K562 (cell line): ENCODE measurements around the gene VRK1. TPM values are rescaled to one million over a fixed set of nuclear protein-coding genes. Genes with fewer than 3 reads are reported as not detected.

Source experiments
- ATAC-seq: fragments of 200-7000 bp; cut with Tn5 transposase; 3 replicates; pipeline ENCODE4 v1.9.1; 2020; ENCODE audit warnings: moderate library complexity
- BruUV-seq: library from RNA; stranded (reverse); fragments of 400-500 nt; replicated peaks from 2 replicates; lab custom pipeline; 2021; lab: Mats Ljungman, UMichigan
- CTCF ChIA-PET: fragments of 300-600 bp; formaldehyde crosslinking; extraction: SDS; loops from one replicate; lab custom pipeline; 2021; ENCODE audit warnings: low intra/inter-chr PET ratio; lab: Yijun Ruan, JAX
- POLR2A ChIA-PET: fragments of 300-600, 350-650 bp; sonication (Branson Sonifier 250); formaldehyde crosslinking; extraction: SDS; loops from one replicate; lab custom pipeline; 2021; ENCODE audit warnings: antibody characterized with exemption, inconsistent platforms; lab: Yijun Ruan, JAX
- DNase-seq, 4 experiments: peaks; one replicate each; pipeline versions ENCODE4 v3.0.0 to v3.0.0-alpha.2; 2011 to 2018; ENCODE audit warnings: low spot score in 3 of 4, mixed read lengths in 3 of 4; ENCODE audit errors: extremely low read depth in 1 of 4
- FAIRE-seq: peaks from 2 replicates; lab custom pipeline; 2011; peaks lifted over from hg19 to GRCh38; lab: Jason Lieb, UNC
- H2AFZ ChIP-seq: 2 replicates; pipeline ENCODE4 v1.6.0; 2011; ENCODE audit warnings: low read depth, low read length, control low read depth, inconsistent platforms
- H3K27ac ChIP-seq: fragments of 200-600 bp; 3 replicates; pipeline ENCODE4 v1.8.0; 2011; ENCODE audit warnings: low read depth, mild to moderate bottlenecking, control low read depth, inconsistent platforms, low read length, moderate library complexity, mixed read lengths; ENCODE audit errors: extremely low read depth
- H3K27me3 ChIP-seq, 2 experiments: fragments of 300-600 bp in 1 of 2; 2 replicates in 1 of 2; 3 replicates in 1 of 2; pipeline versions ENCODE4 v1.6.0 to v1.8.0; 2011; ENCODE audit warnings: inconsistent platforms in 2 of 2, low read length in 2 of 2, mild to moderate bottlenecking in 1 of 2, mixed read lengths in 1 of 2, moderate library complexity in 1 of 2; ENCODE audit not compliant: control insufficient read depth in 2 of 2, insufficient read depth in 2 of 2
- H3K36me3 ChIP-seq: fragments of 300-600 bp; 3 replicates; pipeline ENCODE4 v1.8.0; 2011; ENCODE audit warnings: mild to moderate bottlenecking, low read length, inconsistent platforms; ENCODE audit not compliant: control insufficient read depth, insufficient read depth
- H3K4me1 ChIP-seq, 2 experiments: fragments of 200-600 bp in 1 of 2; replicated peaks in 1 of 2; 2 replicates in 1 of 2; 3 replicates in 1 of 2; pipeline versions ENCODE4 v1.5.1 to v1.8.0; 2011; ENCODE audit warnings: inconsistent platforms in 2 of 2, low read length in 2 of 2, mild to moderate bottlenecking in 1 of 2, mixed read lengths in 1 of 2, moderate library complexity in 1 of 2; ENCODE audit not compliant: control insufficient read depth in 2 of 2, insufficient read depth in 2 of 2
- H3K4me2 ChIP-seq: 2 replicates; pipeline ENCODE4 v1.6.1; 2011; ENCODE audit warnings: low read length, control low read depth, inconsistent platforms, mixed read lengths; ENCODE audit not compliant: insufficient read depth
- H3K4me3 ChIP-seq: fragments of 200-600 bp; sonication (generic), shearing (Covaris generic); 2 replicates; pipeline ENCODE4 v1.5.1; 2016; ENCODE audit warnings: control low read depth, inconsistent platforms
- H3K79me2 ChIP-seq: fragments of 200-600 bp; 3 replicates; pipeline ENCODE4 v1.8.0; 2011; ENCODE audit warnings: low read length, inconsistent platforms; ENCODE audit not compliant: control insufficient read depth, insufficient read depth
- H3K9ac ChIP-seq, 2 experiments: 2 replicates each; pipeline versions ENCODE4 v1.6.0 to v1.6.1; 2011; ENCODE audit warnings: low read depth in 2 of 2, low read length in 2 of 2, control low read depth in 1 of 2, inconsistent platforms in 1 of 2, mild to moderate bottlenecking in 1 of 2, mixed read lengths in 1 of 2; ENCODE audit not compliant: insufficient read depth in 1 of 2
- H3K9me1 ChIP-seq: one replicate; pipeline ENCODE4 v1.6.0; 2011; ENCODE audit warnings: inconsistent platforms, mild to moderate bottlenecking, low read length, moderate library complexity; ENCODE audit not compliant: control insufficient read depth, insufficient read depth
- H3K9me3 ChIP-seq: replicated peaks from 2 replicates; pipeline ENCODE4 v1.5.1; 2011; ENCODE audit warnings: low read depth, low read length, inconsistent platforms; ENCODE audit not compliant: control insufficient read depth, insufficient read depth
- H4K20me1 ChIP-seq: replicated peaks from 2 replicates; pipeline ENCODE4 v1.6.1; 2011; ENCODE audit warnings: low read length, inconsistent platforms, mixed read lengths; ENCODE audit not compliant: control insufficient read depth, insufficient read depth
- ESRRA ChIP-seq: fragments of 450-650 bp; IDR thresholded peaks from 2 replicates; pipeline ENCODE4 v1.6.1; 2014; ENCODE audit warnings: low read depth, mild to moderate bottlenecking, moderate library complexity, borderline replicate concordance
- EWSR1 ChIP-seq: fragments of 450-650 bp; IDR thresholded peaks from 2 replicates; pipeline ENCODE4 v1.6.1; 2018; ENCODE audit warnings: borderline replicate concordance, mild to moderate bottlenecking, low read depth, moderate library complexity; ENCODE audit not compliant: partially characterized antibody
- KDM1A ChIP-seq, 2 experiments: fragments of 450-650 bp; IDR thresholded peaks; 2 replicates each; pipeline ENCODE4 v1.6.1; 2016; ENCODE audit warnings: mild to moderate bottlenecking in 2 of 2
- POLR2AphosphoS5 ChIP-seq: IDR thresholded peaks from 2 replicates; pipeline ENCODE4 v1.6.1; 2011; ENCODE audit warnings: mild to moderate bottlenecking, low read depth, low read length, moderate library complexity; ENCODE audit not compliant: control insufficient read depth, insufficient read depth
- ZNF311 ChIP-seq: fragments of 250-450 bp; sonication (Bioruptor Pico); IDR thresholded peaks from 2 replicates; pipeline ENCODE4 v1.4.0; 2020; ENCODE audit warnings: mild to moderate bottlenecking, moderate library complexity
- ZNF507 ChIP-seq: conservative IDR thresholded peaks from 2 replicates; pipeline ENCODE4 v1.6.1; 2017; ENCODE audit warnings: missing genetic modification characterization, missing compliant biosample characterization
- WGBS: fragments of 100-300 bp; shearing (Covaris generic); methylation state at CpG from one replicate; pipeline ENCODE4 v1.1.6; 2016; ENCODE audit warnings: low coverage, mixed read lengths; ENCODE audit not compliant: insufficient coverage; ENCODE audit errors: missing lambda C conversion rate; 5-methylcytosine and 5-hydroxymethylcytosine counted together
- in situ Hi-C: fragments of 300-500 bp; cut with MboI; formaldehyde crosslinking; loops from 4 replicates; pipeline ENCODE4 v1.15.0; 2018; ENCODE audit warnings: inconsistent platforms, mixed read lengths
- intact Hi-C: fragments of 100-400 bp; cut with micrococcal nuclease; formaldehyde crosslinking; loops from 2 replicates; pipeline ENCODE4 v1.14.2; 2022
- polyA plus RNA-seq, 8 experiments: library from polyadenylated mRNA; depleted of rRNA in 4 of 8; stranded (reverse) in 5 of 8; unstranded in 3 of 8; fragments of >200 nt; fragmentation: Nextera tagmentation in 2 of 8; fragmentation: Illumina TruSeq in 1 of 8; extraction: Ambion mirVana in 2 of 8; extraction: Trizol in 1 of 8; gene quantifications; 2 replicates each; pipeline versions ENCODE4 v1.2.1 to v1.2.3, GENCODE V29; 2011 to 2014; ENCODE audit warnings: inconsistent platforms in 1 of 8, missing spikeins in 1 of 8
- total RNA-seq, 7 experiments: library from RNA; depleted of rRNA in 6 of 7; stranded (reverse); fragments of >200 nt in 6 of 7; fragmentation: Illumina TruSeq in 2 of 7; extraction: Trizol in 2 of 7; gene quantifications; 2 replicates each; pipeline versions ENCODE4 v1.2.1 to v1.2.3, GENCODE V29; 2011 to 2021; ENCODE audit warnings: low replicate concordance in 1 of 7

The VRK1 gene
- total and polyA plus RNA-seq, 9 of the 15 experiments (the other 6 are each of a cell fraction or from before 2014, with no cell fraction given), result 83.6 to 177 (median 116) TPM

DNA sequence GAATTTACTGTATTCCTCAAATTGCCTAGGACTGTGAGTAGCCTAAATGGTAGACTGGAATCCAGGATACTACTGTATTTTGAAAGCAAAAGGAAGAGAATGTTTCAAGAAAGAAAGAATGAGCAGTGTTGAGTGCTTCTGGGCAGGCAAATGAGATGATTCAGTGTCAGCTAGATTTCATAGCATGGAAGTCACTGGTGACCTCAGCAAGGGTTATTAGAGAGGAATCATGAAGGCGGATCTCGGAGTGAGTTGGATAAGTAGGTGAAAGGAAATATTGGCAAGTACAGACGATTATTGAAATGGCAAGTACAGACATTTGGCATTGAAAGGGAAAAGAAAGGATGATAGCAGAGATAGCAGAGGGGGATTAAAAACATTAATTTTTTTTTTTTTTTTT lies 27.1 kb downstream of the VRK1 start:
- TF ChIP-seq EWSR1 (no peak), KDM1A (IDR thresholded peaks at IDR 0.05) (no peak), POLR2AphosphoS5 (no peak)
- Histone ChIP-seq H4K20me1 (no peaks in the 10 kb centered on the region), H3K4me3 (no peak overlapping the region), H3K36me3 (peaks cover 36% of the 10 kb centered on the region), H3K79me2 (peaks cover 99% of the 10 kb centered on the region), H3K9ac (no peak overlapping the region), H3K27ac (peak overlapping the region; percentile 25; the same call in 1 of the 3 replicates), H3K27me3 (no peaks in the 10 kb centered on the region), H2AFZ (no peak overlapping the region), H3K9me3 (peaks cover 7% of the 10 kb centered on the region; the same call in 1 of the 2 replicates), H3K9me1 (no peaks in the 10 kb centered on the region), H3K4me1 (peaks cover 0 to 8% of the 10 kb centered on the region in 2 experiments; a peak in 2 of 5 replicates), H3K4me2 (no peak overlapping the region)
- CTCF ChIA-PET, result no interaction called here
- 93% methylated on average over 3 of the region's 3 CpGs for WGBS
- POLR2A ChIA-PET, result interaction anchor here (0.5 to 1.1 kb wide), 3 partner anchors 8 to 63 kb away, joined by 3 read pairs; no protein-coding TSS in a partner anchor
- intact Hi-C loops (no loop called here), in situ Hi-C loops (no loop called here)
- ATAC-seq (no peak), FAIRE-seq (no peak), DNase-seq (no peak)
- BruUV-seq, result no TSS peak

DNA sequence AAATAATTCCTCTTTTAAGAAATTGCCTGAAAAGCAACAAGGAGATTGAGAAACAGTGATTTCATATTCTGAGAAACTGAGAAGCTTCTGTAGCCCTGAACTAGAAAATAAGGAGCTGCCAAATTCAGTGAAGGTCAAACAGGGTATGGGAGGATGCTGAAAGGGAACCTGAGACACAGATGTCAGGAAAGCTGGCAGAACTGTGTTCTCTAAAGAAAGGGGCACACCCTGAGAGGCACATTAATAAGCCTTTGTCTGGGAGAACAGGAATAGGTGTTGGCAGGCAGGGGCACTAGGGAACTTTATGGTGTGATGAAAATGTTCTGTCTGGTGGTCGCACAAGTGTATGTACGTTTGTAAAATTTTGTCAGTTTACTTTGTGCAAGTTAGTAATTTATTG lies 29.6 kb downstream of the VRK1 start:
- in situ Hi-C loops (no loop called here), intact Hi-C loops (no loop called here)
- TF ChIP-seq ZNF311 (CRISPR knock-in tag) (no peak), ESRRA (peak; percentile 16; the same call in 1 of the 2 replicates), ZNF507 (tag) (no peak)
- Histone ChIP-seq H4K20me1 (no peaks in the 10 kb centered on the region), H3K4me2 (peak overlapping the region; percentile 26; the same call in 1 of the 2 replicates), H3K9me1 (no peaks in the 10 kb centered on the region), H3K4me3 (no peak overlapping the region), H3K79me2 (peaks cover 99% of the 10 kb centered on the region), H3K27ac (peak overlapping the region; percentile 56; the same call in 1 of the 3 replicates), H2AFZ (no peak overlapping the region), H3K9ac (no peak overlapping the region), H3K4me1 (peaks cover 3 to 15% of the 10 kb centered on the region in 2 experiments), H3K36me3 (peaks cover 35% of the 10 kb centered on the region), H3K9me3 (peaks cover 16% of the 10 kb centered on the region), H3K27me3 (no peaks in the 10 kb centered on the region)
- ATAC-seq (peak; percentile 12; the same call in 2 of the 3 replicates), FAIRE-seq (no peak), DNase-seq (no peak)
- POLR2A ChIA-PET, result interaction anchor here (1.2 kb wide), 1 partner anchor 11 kb away, joined by 4 read pairs; no protein-coding TSS in a partner anchor
- WGBS, result 70% methylated on average over 2 of the region's 2 CpGs
- BruUV-seq, result no TSS peak
- CTCF ChIA-PET, result no interaction called here
